HG03354 (cell line): ENCODE data around the gene TMEM260.
"Not testable (repeated sequence)": the region's sequence is repeated elsewhere in the genome, so short reads cannot be mapped to it uniquely, and the experiment has no call there.

Source experiments
- ATAC-seq: cut with Tn5 transposase; IDR thresholded peaks from one replicate; pipeline ENCODE4 v1.9.1; 2021; ENCODE audit warnings: mild to moderate bottlenecking; ENCODE audit not compliant: unreplicated experiment, poor library complexity, severe bottlenecking

Gene TMEM260

DNA sequence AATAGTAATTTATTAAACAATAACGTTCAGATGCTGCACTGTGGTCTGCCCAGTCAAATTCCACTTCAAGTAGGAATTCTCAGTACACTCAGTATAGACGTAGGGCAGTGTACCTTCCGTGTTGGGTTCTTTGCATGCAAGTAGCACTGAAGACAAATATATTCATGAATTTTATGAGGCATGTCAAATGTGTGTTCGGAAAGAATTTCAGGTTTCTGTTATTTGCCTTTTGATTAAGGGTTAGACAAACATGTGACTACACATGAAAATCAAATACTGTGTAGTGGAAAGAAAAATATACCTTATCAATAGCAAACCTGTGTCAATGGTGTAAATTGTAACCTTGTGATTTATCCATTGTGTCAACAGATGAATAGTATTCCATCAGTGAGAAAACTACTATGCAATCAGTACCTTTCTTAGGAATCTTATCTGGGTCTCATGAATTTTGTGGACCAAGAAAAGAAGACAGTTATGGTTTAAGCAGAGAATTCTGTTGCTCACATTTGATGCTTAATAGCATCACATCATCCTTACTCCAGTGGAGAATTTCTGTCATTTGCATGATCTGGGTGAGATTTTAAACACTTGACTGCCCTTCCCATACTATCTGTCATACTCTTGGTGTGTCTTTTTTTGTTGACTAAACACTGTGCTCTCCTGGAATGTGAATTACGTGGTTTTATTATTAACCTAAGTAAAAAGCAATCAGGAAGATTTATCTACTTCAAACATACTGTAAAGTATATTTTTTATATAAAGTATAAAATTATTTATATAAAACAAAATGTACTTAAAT is 13.3 kb downstream of the TMEM260 start:
- ATAC-seq: no peak

DNA sequence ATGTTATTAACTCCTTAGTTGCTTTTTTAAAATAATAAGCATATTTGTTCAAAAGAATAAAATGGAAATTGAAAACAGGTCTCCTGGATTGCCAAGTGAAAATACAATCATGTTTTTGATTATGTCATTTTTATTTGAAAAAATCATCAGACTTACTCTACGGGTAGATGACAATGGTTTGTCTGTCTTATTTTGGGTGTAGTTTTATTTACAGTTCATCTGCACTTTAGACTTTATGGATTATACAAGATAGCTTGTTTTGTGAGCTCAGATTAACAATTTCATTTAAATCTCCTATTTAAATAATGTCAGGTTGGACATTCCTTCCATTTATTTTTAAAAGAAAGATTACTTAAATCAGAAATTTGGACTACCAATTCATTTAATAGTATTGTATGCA is 14.8 kb downstream of the TMEM260 start:
- ATAC-seq: no peak

DNA sequence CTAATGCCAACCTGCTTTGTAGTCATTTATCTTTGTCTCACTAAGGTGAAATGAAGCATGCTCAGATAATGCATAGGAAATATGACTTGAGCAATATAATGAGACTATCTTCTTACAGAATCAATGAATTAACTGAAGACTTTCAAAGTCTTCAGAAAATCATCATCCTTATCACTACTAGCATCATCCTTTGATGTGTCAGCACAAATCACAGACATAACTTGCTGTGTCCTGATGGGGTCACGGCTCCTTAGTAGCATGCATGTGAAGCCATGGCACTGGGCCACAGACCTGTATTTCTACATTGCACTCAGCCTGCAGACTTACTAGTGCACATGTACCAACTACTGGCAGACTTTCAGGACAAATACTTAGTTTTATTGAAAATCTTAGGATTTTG is 18.9 kb downstream of the TMEM260 start:
- no peak for ATAC-seq

DNA sequence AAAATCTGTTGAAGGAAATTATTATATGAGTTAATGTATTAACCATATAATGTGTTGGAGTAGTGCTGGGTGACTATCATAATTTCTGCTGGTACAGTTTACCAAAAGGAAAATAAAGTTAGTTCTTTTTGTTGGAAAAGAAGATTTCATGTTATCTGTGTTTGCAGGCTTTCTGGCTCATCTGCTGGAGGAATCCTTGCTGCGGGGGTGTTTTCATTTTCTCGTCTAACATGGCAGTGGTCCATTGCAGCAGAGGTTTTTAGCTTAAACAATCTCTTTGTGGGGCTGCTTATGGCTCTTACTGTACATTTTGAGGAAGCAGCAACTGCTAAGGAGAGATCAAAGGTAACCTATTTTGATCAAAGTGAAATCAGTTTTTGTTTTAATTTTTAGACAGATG is 24.1 kb downstream of the TMEM260 start:
- no peak for ATAC-seq

DNA sequence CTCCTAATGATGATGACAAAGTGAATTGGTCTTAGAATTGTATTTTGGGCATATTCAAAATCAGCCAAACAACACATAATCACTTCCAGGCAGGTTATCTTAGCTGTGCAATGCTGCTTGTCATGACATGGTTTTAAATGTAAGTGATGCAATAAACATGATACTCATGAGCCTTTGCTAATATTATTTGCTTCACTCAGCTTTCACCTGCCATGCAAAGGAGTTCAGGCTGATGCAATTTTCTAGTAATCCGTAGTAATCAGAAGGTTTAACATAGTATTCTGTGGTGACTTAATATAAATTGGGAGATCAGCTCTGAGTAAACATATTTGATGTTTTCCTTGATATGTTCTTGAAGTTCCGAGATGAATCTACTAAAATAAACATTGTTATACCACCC is 29.1 kb downstream of the TMEM260 start:
- no peak for ATAC-seq

GRCh38 chr14:56611663-56612062 is 32.1 kb downstream of the TMEM260 start:
- ATAC-seq: not testable (repeated sequence)

GRCh38 chr14:56617084-56617483 is 37.5 kb downstream of the TMEM260 start:
- ATAC-seq: no peak

DNA sequence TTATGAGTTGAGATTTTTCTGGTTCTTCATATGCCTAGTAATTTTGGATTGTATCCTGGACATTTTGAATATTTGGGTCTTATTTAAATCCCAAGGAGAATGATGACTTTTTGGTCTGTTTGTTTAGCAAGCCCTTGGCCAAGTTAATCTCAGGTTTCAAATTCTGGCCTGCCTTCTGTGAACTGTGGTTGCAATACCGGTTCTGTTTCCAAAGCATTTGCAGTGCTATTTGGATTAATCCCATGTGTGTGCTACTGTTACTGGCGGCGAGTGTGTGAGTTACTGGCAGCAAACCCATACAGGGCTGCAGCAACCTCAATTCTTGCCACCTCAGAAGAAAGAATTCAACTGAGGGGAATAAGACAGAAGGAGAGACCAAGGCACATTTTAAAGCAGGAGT is 51.1 kb downstream of the TMEM260 start:
- no peak for ATAC-seq

GRCh38 chr14:56632195-56632594 is 52.6 kb downstream of the TMEM260 start:
- ATAC-seq: no peak

GRCh38 chr14:56633544-56633943 is 53.9 kb downstream of the TMEM260 start:
- ATAC-seq: no peak

DNA sequence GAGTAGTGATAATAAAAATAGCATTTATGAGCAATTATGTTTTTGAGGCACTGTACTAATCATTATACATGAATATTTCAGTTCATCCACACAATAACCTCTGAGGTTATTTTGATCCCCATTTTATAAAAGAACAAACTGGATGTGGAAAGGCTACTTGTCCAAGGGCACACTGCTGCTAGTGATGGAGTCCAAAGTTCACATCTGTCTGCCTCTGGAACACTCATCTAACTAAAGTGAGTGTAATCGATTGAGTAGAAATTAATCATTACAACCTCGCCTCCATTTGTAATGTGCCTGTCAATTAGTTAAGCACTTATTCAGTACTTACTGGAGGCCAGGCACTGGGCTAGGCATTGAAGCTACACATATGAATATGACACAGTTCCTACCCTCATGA is 55.4 kb downstream of the TMEM260 start:
- ATAC-seq: no peak

DNA sequence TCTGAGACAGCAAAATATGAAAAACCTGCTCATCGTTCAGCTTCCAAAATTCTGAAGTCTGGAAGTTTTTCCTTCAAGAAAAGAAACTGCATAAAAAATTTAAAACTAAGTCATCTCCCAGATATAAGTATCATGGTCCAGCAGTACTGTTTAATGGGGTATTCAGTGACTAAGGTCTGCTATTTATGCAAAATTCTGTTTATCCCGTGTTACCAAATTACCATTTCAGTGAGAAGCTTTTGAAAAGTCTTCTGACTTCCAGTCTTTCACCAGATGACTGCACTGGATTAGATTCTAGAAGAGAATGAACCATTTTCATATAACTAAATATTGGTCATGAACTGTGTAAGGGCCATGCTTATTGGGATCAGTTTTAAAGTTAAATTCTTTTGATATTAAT is 67.9 kb downstream of the TMEM260 start:
- no peak for ATAC-seq

- ATAC-seq: no peak
Observed at GRCh38 chr14:56648508-56649301, 69.1 kb downstream of the TMEM260 start.

GRCh38 chr14:56649382-56649781 is 69.8 kb downstream of the TMEM260 start:
- ATAC-seq: no peak

DNA sequence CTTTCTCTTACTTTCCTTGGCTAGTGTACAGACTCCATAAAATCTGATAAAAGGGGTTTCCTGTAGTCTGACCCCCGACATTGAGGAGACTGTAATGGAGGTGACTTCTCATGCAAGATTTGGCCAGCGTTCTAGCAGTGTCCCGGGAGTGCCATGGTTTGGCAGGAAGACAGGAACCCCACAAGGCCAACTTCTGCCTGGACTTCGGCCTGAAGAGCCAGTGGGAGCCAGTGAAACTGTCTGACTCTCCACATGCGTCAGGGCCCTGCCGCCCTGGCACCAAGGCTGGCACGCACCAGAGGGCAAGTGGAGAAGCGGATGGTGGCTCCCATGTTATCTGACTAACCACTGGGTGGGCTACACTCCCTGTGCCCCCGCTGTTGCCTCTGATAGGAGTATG is 70.5 kb downstream of the TMEM260 start:
- ATAC-seq: no peak

- no peak for ATAC-seq
Observed at GRCh38 chr14:56650979-56651378, 71.4 kb downstream of the TMEM260 start.

GRCh38 chr14:56657604-56658003 is 78.0 kb downstream of the TMEM260 start:
- ATAC-seq: no peak

GRCh38 chr14:56659378-56659777 is 79.8 kb downstream of the TMEM260 start:
- ATAC-seq: no peak

- ATAC-seq: no peak
Observed at GRCh38 chr14:56659964-56660551, 80.5 kb downstream of the TMEM260 start.

GRCh38 chr14:56660677-56661389 is 81.2 kb downstream of the TMEM260 start:
- ATAC-seq: no peak
